ENCODE data around the gene DIAPH2. TPM values are rescaled to one million over a fixed set of nuclear protein-coding genes. Genes with fewer than 3 reads are reported as not detected.
"Not testable (repeated sequence)": the region's sequence is repeated elsewhere in the genome, so short reads cannot be mapped to it uniquely, and the experiment has no call there.

DIAPH2 gene
- total RNA-seq, 1 donor from 2014 or later = 12.3 TPM

DNA sequence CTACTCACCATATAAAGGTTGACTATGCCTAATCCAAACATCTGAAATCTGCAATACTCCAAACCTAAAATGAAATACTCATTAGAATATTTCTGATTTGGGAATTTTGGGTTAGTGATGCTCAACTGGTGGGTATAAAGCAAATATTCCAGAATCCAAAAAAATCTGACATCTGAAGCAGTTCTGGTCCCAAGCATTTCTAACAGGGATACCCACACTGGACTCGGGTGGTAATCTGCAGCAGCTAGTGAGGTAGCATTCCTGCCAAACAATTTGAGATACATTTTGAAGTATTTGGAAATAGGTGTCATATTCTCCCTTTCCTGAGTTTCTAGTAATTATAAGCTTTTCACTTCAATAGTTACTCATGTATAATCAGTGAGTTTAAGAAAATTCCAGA is 149.5 kb downstream of the DIAPH2 start:
- TF ChIP-seq CTCF (IDR thresholded peaks at IDR 0.05; ENCODE audit: insufficient read depth, low read length, poor library complexity, severe bottlenecking) = no peak
- Histone ChIP-seq H3K4me3 (ENCODE audit: low read depth, low read length) (no peak overlapping the region), H3K27me3 (ENCODE audit: control insufficient read depth, insufficient read depth, low read length) (no peaks in the 10 kb centered on the region), H3K36me3 (ENCODE audit: control insufficient read depth, insufficient read depth, low read length) (no peaks in the 10 kb centered on the region)
- DNase-seq (ENCODE audit: low read depth) = no peak

DNA sequence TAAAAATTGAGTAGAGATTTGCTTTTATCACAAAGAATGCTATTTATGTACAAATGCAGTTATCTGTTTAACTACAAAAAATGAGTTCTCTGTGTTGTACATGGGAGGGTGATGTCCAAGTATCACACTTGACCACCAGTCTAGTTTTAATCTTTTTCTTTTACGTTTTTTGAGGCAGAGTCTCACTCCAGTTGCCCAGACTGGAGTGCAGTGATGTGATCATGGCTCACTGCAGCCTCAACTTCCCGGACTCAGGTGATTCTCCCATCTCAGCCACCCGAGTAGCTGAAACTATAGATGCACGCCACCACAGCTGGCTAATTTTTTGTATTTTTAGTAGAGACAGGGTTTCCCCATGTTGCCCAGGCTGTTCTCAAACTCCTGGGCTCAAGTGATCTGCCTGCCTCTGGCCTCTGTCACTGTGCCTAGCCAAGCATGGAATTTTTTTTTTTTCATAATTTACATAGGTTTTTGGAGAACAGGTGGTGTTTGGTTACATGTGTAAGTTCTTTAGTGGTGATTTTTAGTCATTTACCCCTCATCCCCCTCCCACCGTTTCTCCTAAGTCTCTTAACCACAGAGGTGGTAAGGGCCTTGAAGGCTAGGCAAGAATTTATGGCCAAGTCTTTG is 151.1 kb downstream of the DIAPH2 start:
- Histone ChIP-seq H3K36me3 (ENCODE audit: control insufficient read depth, insufficient read depth, low read length) (no peaks in the 10 kb centered on the region), H3K4me3 (ENCODE audit: low read depth, low read length) (no peak overlapping the region), H3K27me3 (ENCODE audit: control insufficient read depth, insufficient read depth, low read length) (no peaks in the 10 kb centered on the region)
- TF ChIP-seq CTCF (IDR thresholded peaks at IDR 0.05; ENCODE audit: insufficient read depth, low read length, poor library complexity, severe bottlenecking) = no peak
- DNase-seq (ENCODE audit: low read depth) = no peak

- Histone ChIP-seq H3K27me3 (ENCODE audit: control insufficient read depth, insufficient read depth, low read length) (no peaks in the 10 kb centered on the region), H3K36me3 (ENCODE audit: control insufficient read depth, insufficient read depth, low read length) (no peaks in the 10 kb centered on the region), H3K4me3 (ENCODE audit: low read depth, low read length) (no peak overlapping the region)
- DNase-seq (ENCODE audit: low read depth) = no peak
- TF ChIP-seq CTCF (IDR thresholded peaks at IDR 0.05; ENCODE audit: insufficient read depth, low read length, poor library complexity, severe bottlenecking) = no peak
Measured at GRCh38 chrX:96837808-96838207, 153.2 kb downstream of the DIAPH2 start.

- no peak for TF ChIP-seq CTCF (IDR thresholded peaks at IDR 0.05; ENCODE audit: insufficient read depth, low read length, poor library complexity, severe bottlenecking)
- no peaks in the 10 kb centered on the region for H3K27me3 ChIP-seq (ENCODE audit: control insufficient read depth, insufficient read depth, low read length)
- DNase-seq (ENCODE audit: low read depth) = no peak
Measured at GRCh38 chrX:96838537-96838936, 153.9 kb downstream of the DIAPH2 start.

DNA sequence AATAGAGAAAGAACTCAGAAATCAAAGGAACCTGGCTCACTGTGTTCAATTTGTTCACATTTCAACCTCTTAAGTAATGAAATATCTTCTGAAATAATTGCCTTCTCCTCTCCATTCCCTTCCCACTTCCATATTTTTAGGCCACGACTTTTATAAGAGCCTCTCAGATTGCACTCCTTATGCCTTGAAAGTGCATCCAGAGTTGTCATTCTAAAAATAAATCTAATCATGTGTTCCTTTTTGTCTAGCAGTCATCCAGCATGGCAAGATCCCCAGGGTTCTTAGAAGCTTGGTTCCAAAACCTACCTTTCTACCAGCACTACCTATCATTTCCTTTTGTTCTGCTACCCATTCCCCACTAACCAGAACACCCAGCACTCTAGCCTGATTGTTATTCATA is 156.7 kb downstream of the DIAPH2 start:
- Histone ChIP-seq H3K36me3 (ENCODE audit: control insufficient read depth, insufficient read depth, low read length) (no peaks in the 10 kb centered on the region), H3K27me3 (ENCODE audit: control insufficient read depth, insufficient read depth, low read length) (no peaks in the 10 kb centered on the region), H3K4me3 (ENCODE audit: low read depth, low read length) (no peak overlapping the region)
- no peak for TF ChIP-seq CTCF (IDR thresholded peaks at IDR 0.05; ENCODE audit: insufficient read depth, low read length, poor library complexity, severe bottlenecking)
- no peak for DNase-seq (ENCODE audit: low read depth)

More at GRCh38 chrX:96838537-96838936, 153.9 kb downstream of the DIAPH2 start:
- H3K36me3 ChIP-seq (ENCODE audit: control insufficient read depth, insufficient read depth, low read length) = no peaks in the 10 kb centered on the region
- H3K4me3 ChIP-seq (ENCODE audit: low read depth, low read length) = no peak overlapping the region

DNA sequence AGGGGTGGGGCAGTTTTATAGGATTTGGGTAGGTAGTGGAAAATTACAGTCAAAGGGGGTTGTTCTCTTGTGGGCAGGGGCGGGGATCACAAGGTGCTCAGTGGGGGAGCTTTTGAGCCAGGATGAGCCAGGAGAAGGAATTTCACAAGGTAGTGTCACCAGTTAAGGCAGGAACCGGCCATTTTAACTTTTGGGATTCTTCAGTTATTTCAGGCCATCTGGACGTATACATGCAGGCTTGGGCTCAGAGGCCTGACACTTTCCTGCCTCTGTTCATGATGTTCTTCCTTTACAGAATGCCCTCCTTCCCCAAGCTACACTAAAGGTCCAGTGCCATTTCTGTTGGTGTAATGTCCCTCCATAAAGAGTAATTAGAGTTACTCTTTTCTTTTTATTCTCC is 157.2 kb downstream of the DIAPH2 start:
- not testable (repeated sequence) for H3K27me3 ChIP-seq (ENCODE audit: control insufficient read depth, insufficient read depth, low read length); DNase-seq (ENCODE audit: low read depth); H3K4me3 ChIP-seq (ENCODE audit: low read depth, low read length); H3K36me3 ChIP-seq (ENCODE audit: control insufficient read depth, insufficient read depth, low read length)
